ENCODE measurements around the gene AKT1.

The AKT1 gene

DNA sequence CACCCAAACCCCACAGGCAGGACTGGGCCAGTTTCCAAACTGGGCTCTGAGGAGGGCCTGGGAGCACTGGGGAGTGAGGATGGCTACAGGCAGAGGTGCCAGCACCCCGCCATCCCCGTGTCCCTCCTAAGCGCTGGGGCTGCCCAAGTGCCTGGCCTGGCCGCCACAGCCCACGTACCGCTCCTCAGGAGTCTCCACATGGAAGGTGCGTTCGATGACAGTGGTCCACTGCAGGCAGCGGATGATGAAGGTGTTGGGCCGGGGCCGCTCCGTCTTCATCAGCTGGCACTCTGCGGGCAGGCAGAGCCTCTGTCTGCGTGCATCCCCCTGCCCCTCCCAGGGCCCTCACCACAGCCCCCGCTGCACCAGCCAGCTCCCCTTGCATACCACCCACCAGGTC is 19.1 kb downstream of the AKT1 start:
- in situ Hi-C loops (cut with HindIII; ENCODE audit: low sequenced_read_pairs): loop anchor here (5.0 to 10.0 kb wide), 2 partner anchors 51 to 348 kb away; no protein-coding TSS in a partner anchor

DNA sequence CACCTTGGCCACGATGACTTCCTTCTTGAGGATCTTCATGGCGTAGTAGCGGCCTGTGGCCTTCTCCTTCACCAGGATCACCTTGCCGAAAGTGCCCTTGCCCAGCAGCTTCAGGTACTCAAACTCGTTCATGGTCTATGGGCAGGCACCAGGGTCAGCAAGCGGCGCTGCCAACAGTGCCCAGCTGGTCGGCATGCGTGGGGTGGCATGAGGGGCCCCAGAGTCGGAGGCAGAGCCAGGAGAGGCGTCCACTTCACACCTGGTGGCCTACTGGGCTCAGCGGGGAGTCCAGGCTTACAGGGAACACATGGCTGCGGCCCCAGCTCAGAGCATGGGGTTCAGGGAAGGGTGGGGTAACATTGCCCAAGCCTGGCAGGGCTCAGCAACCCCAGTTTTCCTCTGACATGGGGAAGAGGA is 20.5 kb downstream of the AKT1 start:
- in situ Hi-C loops (cut with HindIII; ENCODE audit: low sequenced_read_pairs): loop anchor here (5.0 to 10.0 kb wide), 2 partner anchors 52 to 350 kb away; no protein-coding TSS in a partner anchor

DNA sequence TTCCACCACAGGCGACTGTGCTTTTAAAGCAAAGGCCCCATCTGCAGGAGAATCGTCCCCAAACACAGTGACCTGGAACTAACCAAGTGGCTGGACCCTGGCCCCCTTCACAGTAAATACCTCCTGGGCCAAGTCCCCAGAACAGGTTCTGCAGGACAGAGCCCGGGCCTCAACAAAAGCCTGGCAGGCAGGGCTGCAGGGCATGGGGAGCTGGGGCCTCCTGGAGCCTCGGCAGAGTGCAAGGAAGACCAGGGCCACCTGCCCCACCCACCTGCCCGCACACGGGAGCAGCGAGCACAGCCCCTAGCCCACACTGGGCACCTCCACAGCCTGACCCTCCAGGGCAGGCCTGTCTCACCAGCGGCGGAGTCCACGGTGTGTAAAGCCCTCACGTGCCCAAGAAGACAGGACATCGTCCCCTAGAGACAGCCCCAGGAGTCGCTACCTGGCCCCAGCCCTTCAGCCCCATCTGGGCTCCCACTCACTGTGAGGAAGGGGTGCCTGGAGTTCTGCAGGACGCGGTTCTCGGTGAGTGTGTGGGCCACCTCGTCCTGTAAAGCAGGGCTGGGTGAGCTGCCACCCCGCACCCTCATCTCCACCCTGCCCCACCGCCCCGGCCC is 21.0 kb downstream of the AKT1 start:
- in situ Hi-C loops (cut with HindIII; ENCODE audit: low sequenced_read_pairs): loop anchor here (5.0 to 10.0 kb wide), 3 partner anchors 53 to 350 kb away; no protein-coding TSS in a partner anchor

DNA sequence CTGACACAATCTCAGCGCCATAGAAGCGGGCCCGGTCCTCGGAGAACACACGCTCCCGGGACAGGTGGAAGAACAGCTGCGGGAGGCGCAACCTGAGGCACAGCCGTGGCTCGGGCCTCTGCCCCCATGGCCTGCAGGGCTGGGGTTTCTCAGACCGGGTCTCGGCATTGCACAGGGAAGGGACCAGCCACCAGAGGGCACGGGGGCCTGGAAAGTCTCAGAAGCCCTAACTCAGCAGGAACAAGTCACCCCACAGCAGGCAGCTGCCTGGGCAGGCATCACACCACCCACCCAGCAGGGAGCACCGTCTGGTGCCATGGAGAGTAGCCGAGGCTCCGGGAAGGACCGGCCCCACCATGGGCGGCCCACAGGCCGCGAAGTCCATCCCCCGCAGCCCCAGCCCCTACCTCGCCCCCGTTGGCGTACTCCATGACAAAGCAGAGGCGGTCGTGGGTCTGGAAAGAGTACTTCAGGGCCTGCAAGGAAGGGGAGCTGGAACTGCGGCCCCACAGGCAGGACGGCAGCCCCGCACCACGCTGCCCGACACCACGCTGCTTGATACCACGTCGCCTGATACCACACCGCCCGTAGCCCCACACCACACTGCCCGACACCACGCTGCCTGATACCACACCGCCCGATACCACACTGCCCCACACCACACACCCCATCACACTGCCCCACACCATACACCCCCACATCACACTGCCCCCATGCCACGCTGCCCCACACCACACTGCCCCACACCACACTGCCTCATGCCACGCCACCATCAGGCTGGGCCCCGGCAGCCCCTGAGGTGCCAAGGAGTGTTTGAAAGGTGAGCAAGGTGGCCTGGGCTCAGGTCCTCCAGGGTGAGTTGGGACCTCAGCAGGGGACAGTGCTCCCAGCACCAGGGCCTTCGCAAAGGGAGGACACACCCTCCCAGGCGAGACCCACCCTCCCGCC is 21.8 kb downstream of the AKT1 start:
- in situ Hi-C loops (cut with HindIII; ENCODE audit: low sequenced_read_pairs): loop anchor here (5.0 to 10.0 kb wide), 2 partner anchors 164 to 351 kb away; no protein-coding TSS in a partner anchor

- in situ Hi-C loops (cut with HindIII; ENCODE audit: low sequenced_read_pairs): loop anchor here (5.0 to 10.0 kb wide), 2 partner anchors 164 to 352 kb away; no protein-coding TSS in a partner anchor
These were observed 22.6 kb downstream of the AKT1 start for GRCh38 chr14:104772707-104773504.

- in situ Hi-C loops (cut with HindIII; ENCODE audit: low sequenced_read_pairs): loop anchor here (5.0 to 10.0 kb wide), 2 partner anchors 165 to 353 kb away; no protein-coding TSS in a partner anchor
These were observed 23.4 kb downstream of the AKT1 start for GRCh38 chr14:104771918-104772706.

GRCh38 chr14:104771374-104771773 is 24.2 kb downstream of the AKT1 start:
- in situ Hi-C loops (cut with HindIII; ENCODE audit: low sequenced_read_pairs): loop anchor here (5.0 to 10.0 kb wide), 2 partner anchors 166 to 353 kb away; no protein-coding TSS in a partner anchor

DNA sequence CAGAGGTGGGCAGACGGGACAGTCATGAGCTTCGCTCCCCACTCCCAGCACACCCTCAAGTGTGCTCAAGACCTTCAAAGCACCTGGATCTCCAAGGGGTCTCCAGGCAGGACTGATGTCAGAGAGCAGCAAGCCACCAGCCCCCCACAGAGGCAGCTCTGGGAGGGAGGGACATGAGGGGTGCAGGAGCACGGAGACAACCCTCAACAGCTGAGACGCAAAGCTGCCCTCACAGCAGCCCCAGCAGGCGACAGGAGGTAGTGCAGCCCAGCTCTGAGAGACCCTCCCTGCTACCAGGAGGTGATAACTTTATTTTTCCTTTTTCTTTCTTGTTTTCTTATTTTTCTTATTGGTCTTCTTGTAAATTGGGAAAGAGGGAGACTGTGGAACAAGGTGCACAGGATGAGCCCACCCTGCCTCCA is 24.7 kb downstream of the AKT1 start:
- in situ Hi-C loops (cut with HindIII; ENCODE audit: low sequenced_read_pairs): loop anchor here (5.0 to 10.0 kb wide), 2 partner anchors 166 to 354 kb away; no protein-coding TSS in a partner anchor

- in situ Hi-C loops (cut with HindIII; ENCODE audit: low sequenced_read_pairs): loop anchor here (5.0 to 10.0 kb wide), 2 partner anchors 167 to 355 kb away; no protein-coding TSS in a partner anchor
These were observed 25.4 kb downstream of the AKT1 start for GRCh38 chr14:104770072-104770579.

- in situ Hi-C loops (cut with HindIII; ENCODE audit: low sequenced_read_pairs): loop anchor here (5.0 to 10.0 kb wide), 2 partner anchors 168 to 355 kb away; no protein-coding TSS in a partner anchor
These were observed 26.1 kb downstream of the AKT1 start for GRCh38 chr14:104769324-104770071.

DNA sequence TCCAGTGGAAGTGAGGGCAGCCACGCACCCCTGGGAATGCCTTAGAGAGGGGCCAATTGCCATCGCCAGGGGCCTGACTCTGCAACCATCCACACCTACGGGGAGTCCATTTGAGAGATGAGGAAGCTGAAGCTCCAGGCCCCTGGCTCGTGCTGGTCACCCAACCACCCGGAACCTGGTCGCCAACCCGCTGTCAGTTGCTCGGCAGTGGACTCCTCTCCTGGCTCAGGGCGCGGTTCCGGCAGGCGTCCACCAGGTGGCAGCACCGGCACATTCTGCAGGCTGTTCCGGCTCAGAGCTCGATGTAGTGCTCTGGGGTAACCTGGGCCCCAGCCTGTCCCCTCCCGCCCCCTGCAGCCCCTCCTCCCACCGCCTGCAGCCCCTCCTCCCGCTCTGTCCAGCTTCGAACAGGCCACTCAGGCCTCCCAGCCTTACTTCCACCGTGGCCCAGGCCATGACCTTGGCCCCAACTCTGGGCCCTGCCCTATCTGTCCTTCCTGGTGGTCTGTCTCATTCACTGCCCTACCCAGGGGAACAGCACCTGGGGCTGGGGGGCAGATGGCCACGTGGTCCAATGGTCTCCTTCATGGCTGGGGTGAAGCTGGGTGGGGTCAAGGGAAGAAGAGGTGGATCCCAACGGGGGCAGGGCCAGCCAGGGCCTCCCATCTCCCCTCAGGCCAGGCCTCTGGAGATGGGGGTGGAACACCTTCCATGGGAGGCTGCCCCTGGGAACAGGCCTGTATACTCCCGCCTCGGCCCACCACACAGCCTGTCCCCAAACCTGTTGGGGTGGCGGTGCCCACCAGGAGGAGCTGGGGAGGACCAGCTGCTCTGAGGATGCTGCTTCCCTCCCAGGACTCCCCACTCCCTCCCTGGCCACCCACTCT is 26.9 kb downstream of the AKT1 start:
- in situ Hi-C loops (cut with HindIII; ENCODE audit: low sequenced_read_pairs): no loop called here

GRCh38 chr14:104767634-104767918 is 28.0 kb downstream of the AKT1 start:
- in situ Hi-C loops (cut with HindIII; ENCODE audit: low sequenced_read_pairs): no loop called here

- in situ Hi-C loops (cut with HindIII; ENCODE audit: low sequenced_read_pairs): no loop called here
These were observed 28.5 kb downstream of the AKT1 start for GRCh38 chr14:104766863-104767633.

DNA sequence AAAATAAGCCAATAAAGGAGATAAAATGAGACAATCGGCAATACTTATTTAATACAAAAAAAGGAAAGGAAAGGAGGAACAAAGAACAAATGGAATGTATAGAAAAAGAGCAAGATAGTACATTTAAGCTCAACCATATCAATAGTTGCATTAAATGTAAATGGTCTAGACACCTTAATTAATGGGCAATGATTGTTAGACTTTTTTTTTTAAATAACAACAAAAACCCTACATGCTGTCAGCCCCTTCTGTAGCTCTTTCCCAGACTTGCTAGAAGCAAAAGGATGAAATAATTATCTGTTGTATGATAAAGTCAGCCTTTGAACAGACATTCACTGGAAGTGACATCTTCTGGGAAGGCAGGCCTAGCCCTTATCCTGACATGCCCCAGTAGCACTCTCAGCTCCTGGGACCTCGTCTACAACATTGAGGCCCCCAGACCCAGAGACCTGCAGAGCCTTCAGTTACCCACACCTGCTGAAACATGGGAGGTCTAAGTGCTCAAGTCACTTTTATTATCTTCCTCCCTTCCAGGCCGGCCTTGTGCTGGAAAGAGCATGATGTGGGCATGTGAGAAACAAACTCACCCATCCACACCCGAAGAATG is 29.2 kb downstream of the AKT1 start:
- in situ Hi-C loops (cut with HindIII; ENCODE audit: low sequenced_read_pairs): no loop called here

- in situ Hi-C loops (cut with HindIII; ENCODE audit: low sequenced_read_pairs): no loop called here
These were observed 30.0 kb downstream of the AKT1 start for GRCh38 chr14:104765517-104765916.
